CD8-positive, alpha-beta memory T cell (primary cell): ENCODE data around the gene FGD5. TPM values are rescaled to one million over a fixed set of nuclear protein-coding genes. Genes with fewer than 3 reads are reported as not detected.

Experiments used
- CTCF ChIA-PET: fragments of 350-600 bp; sonication (Branson Sonifier 250); formaldehyde crosslinking; loops from one replicate; lab custom pipeline; 2021; ENCODE audit warnings: antibody characterized with exemption; lab: Charles Lee
- POLR2A ChIA-PET: fragments of 350-600 bp; sonication (Branson Sonifier 250); formaldehyde crosslinking; loops from one replicate; lab custom pipeline; 2021; ENCODE audit warnings: antibody characterized with exemption; lab: Charles Lee
- DNase-seq, 5 donors: peaks; one replicate each; pipeline versions ENCODE4 v3.0.0 to v3.0.0-alpha.2; 2020 to 2022; ENCODE audit warnings: mixed read lengths in 1 of 5
- H3K27ac ChIP-seq: one replicate; pipeline ENCODE4 v1.7.0; 2013; ENCODE audit warnings: low read depth, mild to moderate bottlenecking, low read length, moderate library complexity
- H3K27me3 ChIP-seq: 2 replicates; pipeline ENCODE4 v1.7.0; 2013; ENCODE audit warnings: low read length, mild to moderate bottlenecking; ENCODE audit not compliant: insufficient read depth, poor library complexity, severe bottlenecking
- H3K36me3 ChIP-seq: 2 replicates; pipeline ENCODE4 v1.7.0; 2013; ENCODE audit warnings: mild to moderate bottlenecking, low read length, moderate library complexity; ENCODE audit not compliant: insufficient read depth
- H3K4me1 ChIP-seq: 2 replicates; pipeline ENCODE4 v1.7.0; 2013; ENCODE audit warnings: mild to moderate bottlenecking, low read length, moderate library complexity; ENCODE audit not compliant: insufficient read depth
- H3K4me3 ChIP-seq: 2 replicates; pipeline ENCODE4 v1.7.0; 2013; ENCODE audit warnings: mild to moderate bottlenecking, low read length
- H3K9me3 ChIP-seq: 2 replicates; pipeline ENCODE4 v1.7.0; 2013; ENCODE audit warnings: mild to moderate bottlenecking, low read length
- H3K27ac Mint-ChIP-seq, 8 donors: one replicate each; pipeline ENCODE4 v1.8.0; 2020 to 2021; ENCODE audit warnings: mixed read lengths in 8 of 8, mild to moderate bottlenecking in 6 of 8, inconsistent platforms in 3 of 8, moderate library complexity in 3 of 8
- H3K27me3 Mint-ChIP-seq, 2 donors: one replicate each; pipeline ENCODE4 v1.8.0; 2020 to 2021; ENCODE audit warnings: mixed read lengths in 2 of 2, mild to moderate bottlenecking in 1 of 2, moderate library complexity in 1 of 2
- H3K36me3 Mint-ChIP-seq, 3 donors: one replicate each; pipeline ENCODE4 v1.8.0; 2020 to 2021; ENCODE audit warnings: mixed read lengths in 3 of 3, inconsistent platforms in 1 of 3, mild to moderate bottlenecking in 1 of 3
- H3K4me1 Mint-ChIP-seq, 3 donors: one replicate each; pipeline ENCODE4 v1.8.0; 2020 to 2021; ENCODE audit warnings: mixed read lengths in 3 of 3, inconsistent platforms in 1 of 3, mild to moderate bottlenecking in 1 of 3
- H3K4me3 Mint-ChIP-seq, 7 donors: one replicate each; pipeline ENCODE4 v1.8.0; 2020 to 2021; ENCODE audit warnings: mixed read lengths in 7 of 7, mild to moderate bottlenecking in 6 of 7, moderate library complexity in 4 of 7, inconsistent platforms in 2 of 7
- H3K9me3 Mint-ChIP-seq, 5 donors: one replicate each; pipeline ENCODE4 v1.8.0; 2020 to 2022; ENCODE audit warnings: mixed read lengths in 5 of 5, mild to moderate bottlenecking in 3 of 5, moderate library complexity in 2 of 5, inconsistent platforms in 1 of 5
- polyA plus RNA-seq: library from polyadenylated mRNA; unstranded; fragments of 300-500 nt; fragmentation: Illumina TruSeq; gene quantifications from one replicate; pipeline ENCODE4 v1.2.3, GENCODE V29; 2021
- total RNA-seq, 2 experiments: library from RNA; stranded (reverse); gene quantifications; one replicate each; pipeline ENCODE4 v1.2.3, GENCODE V29; 2021

Gene FGD5
- total and polyA plus RNA-seq, 3 experiments from 2014 or later = not detected

- no peak for DNase-seq
- Mint-ChIP-seq H3K27me3 (no peaks in the 10 kb centered on the region), H3K4me3 (no peak overlapping the region), H3K36me3 (peaks cover 4 to 24% (median 4%) of the 10 kb centered on the region in 3 donors), H3K9me3 (no peaks in the 10 kb centered on the region), H3K4me1 (peaks cover 48 to 78% (median 70%) of the 10 kb centered on the region in 3 donors), H3K27ac (peak overlapping the region in 1 of 8 donors; percentile 25)
- Histone ChIP-seq H3K4me1 (peaks cover 14% of the 10 kb centered on the region), H3K9me3 (no peaks in the 10 kb centered on the region), H3K27ac (no peak overlapping the region), H3K27me3 (no peaks in the 10 kb centered on the region), H3K4me3 (no peak overlapping the region), H3K36me3 (no peaks in the 10 kb centered on the region)
- CTCF ChIA-PET = no interaction called here
- POLR2A ChIA-PET = interaction anchor here (1.4 kb wide), 1 partner anchor 10 kb away, joined by 3 read pairs; the partner anchor contains the start of gene NR2C2
Measured at GRCh38 chr3:14957153-14957552, 138.4 kb downstream of the FGD5 start.

GRCh38 chr3:14957925-14958324 lies 139.2 kb downstream of the FGD5 start:
- CTCF ChIA-PET = no interaction called here
- no peaks in the 10 kb centered on the region for H3K9me3 Mint-ChIP-seq
- peaks cover 14% of the 10 kb centered on the region for H3K4me1 ChIP-seq
- DNase-seq = no peak
- no peaks in the 10 kb centered on the region for H3K9me3 ChIP-seq
- peak overlapping the region in 5 of 8 donors; percentile 0 to 76 (median 43) for H3K27ac Mint-ChIP-seq
- no peaks in the 10 kb centered on the region for H3K36me3 ChIP-seq
- POLR2A ChIA-PET = no interaction called here
- peaks cover 4 to 25% (median 8%) of the 10 kb centered on the region in 3 donors for H3K36me3 Mint-ChIP-seq
- H3K4me1 Mint-ChIP-seq = peaks cover 45 to 75% (median 70%) of the 10 kb centered on the region in 3 donors
- no peaks in the 10 kb centered on the region for H3K27me3 ChIP-seq
- no peak overlapping the region for H3K4me3 ChIP-seq
- no peaks in the 10 kb centered on the region for H3K27me3 Mint-ChIP-seq
- H3K4me3 Mint-ChIP-seq = peak overlapping the region in 1 of 7 donors; percentile 3
- no peak overlapping the region for H3K27ac ChIP-seq

- CTCF ChIA-PET = no interaction called here
- H3K9me3 Mint-ChIP-seq = no peaks in the 10 kb centered on the region
Measured at GRCh38 chr3:14959359-14959943, 140.7 kb downstream of the FGD5 start.

GRCh38 chr3:14962762-14963161 lies 144.0 kb downstream of the FGD5 start:
- H3K9me3 Mint-ChIP-seq = peaks cover 0 to 5% (median 0%) of the 10 kb centered on the region in 5 donors
- H3K36me3 ChIP-seq = peaks cover 8% of the 10 kb centered on the region
- no peak overlapping the region for H3K27ac ChIP-seq
- POLR2A ChIA-PET = no interaction called here
- CTCF ChIA-PET = no interaction called here
- peaks cover 24 to 40% (median 39%) of the 10 kb centered on the region in 3 donors for H3K4me1 Mint-ChIP-seq
- H3K4me3 Mint-ChIP-seq = no peak overlapping the region
- peaks cover 14 to 46% (median 16%) of the 10 kb centered on the region in 3 donors for H3K36me3 Mint-ChIP-seq
- no peak overlapping the region for H3K4me3 ChIP-seq
- peaks cover under 1% of the 10 kb centered on the region for H3K4me1 ChIP-seq
- no peak for DNase-seq
- H3K27ac Mint-ChIP-seq = peak overlapping the region in 2 of 8 donors; percentile 52 to 63
- no peaks in the 10 kb centered on the region for H3K27me3 Mint-ChIP-seq
- no peaks in the 10 kb centered on the region for H3K9me3 ChIP-seq
- no peaks in the 10 kb centered on the region for H3K27me3 ChIP-seq

More at GRCh38 chr3:14959359-14959943, 140.7 kb downstream of the FGD5 start:
- peaks cover 4 to 29% (median 8%) of the 10 kb centered on the region in 3 donors for H3K36me3 Mint-ChIP-seq
- peaks cover 43 to 67% (median 64%) of the 10 kb centered on the region in 3 donors for H3K4me1 Mint-ChIP-seq
- H3K27ac Mint-ChIP-seq = peak overlapping the region; percentile 75 to 94 (median 88)
- Histone ChIP-seq H3K36me3 (no peaks in the 10 kb centered on the region), H3K4me1 (peaks cover 14% of the 10 kb centered on the region), H3K27me3 (no peaks in the 10 kb centered on the region), H3K27ac (no peak overlapping the region), H3K4me3 (peak overlapping the region; percentile 17), H3K9me3 (no peaks in the 10 kb centered on the region)
- peak overlapping the region; percentile 79 to 87 (median 85) for H3K4me3 Mint-ChIP-seq
- POLR2A ChIA-PET = interaction anchor here (1.0 kb wide), 1 partner anchor 11 kb away, joined by 3 read pairs; no protein-coding TSS in a partner anchor
- DNase-seq = peak in 2 of 5 donors; percentile 7 to 34
- no peaks in the 10 kb centered on the region for H3K27me3 Mint-ChIP-seq

GRCh38 chr3:14967285-14967684 lies 148.5 kb downstream of the FGD5 start:
- POLR2A ChIA-PET = no interaction called here
- no peak overlapping the region for H3K4me3 ChIP-seq
- DNase-seq = no peak
- Mint-ChIP-seq H3K4me1 (peaks cover 10 to 24% (median 23%) of the 10 kb centered on the region in 3 donors), H3K27me3 (no peaks in the 10 kb centered on the region), H3K4me3 (no peak overlapping the region), H3K27ac (peak overlapping the region in 2 of 8 donors; percentile 23 to 69), H3K9me3 (peaks cover 0 to 5% (median 0%) of the 10 kb centered on the region in 5 donors), H3K36me3 (peaks cover 9 to 49% (median 16%) of the 10 kb centered on the region in 3 donors)
- H3K4me1 ChIP-seq = no peaks in the 10 kb centered on the region
- CTCF ChIA-PET = no interaction called here
- H3K9me3 ChIP-seq = no peaks in the 10 kb centered on the region
- H3K27me3 ChIP-seq = no peaks in the 10 kb centered on the region
- peaks cover 8% of the 10 kb centered on the region for H3K36me3 ChIP-seq
- H3K27ac ChIP-seq = no peak overlapping the region

- POLR2A ChIA-PET = no interaction called here
Measured at GRCh38 chr3:14969671-14970070, 150.9 kb downstream of the FGD5 start.

GRCh38 chr3:14976317-14976716 lies 157.6 kb downstream of the FGD5 start:
- peaks cover 40 to 75% (median 54%) of the 10 kb centered on the region in 3 donors for H3K4me1 Mint-ChIP-seq

More at GRCh38 chr3:14969671-14970070, 150.9 kb downstream of the FGD5 start:
- Mint-ChIP-seq H3K36me3 (peaks cover 17 to 59% (median 27%) of the 10 kb centered on the region in 3 donors), H3K4me3 (no peak overlapping the region), H3K27ac (no peak overlapping the region), H3K27me3 (no peaks in the 10 kb centered on the region), H3K4me1 (peaks cover 11 to 37% (median 24%) of the 10 kb centered on the region in 3 donors), H3K9me3 (peaks cover 0 to 5% (median 0%) of the 10 kb centered on the region in 5 donors)
- no peaks in the 10 kb centered on the region for H3K27me3 ChIP-seq
- no peak overlapping the region for H3K4me3 ChIP-seq
- H3K9me3 ChIP-seq = no peaks in the 10 kb centered on the region
- no peak overlapping the region for H3K27ac ChIP-seq
- CTCF ChIA-PET = interaction anchor here (0.6 kb wide), 1 partner anchor 181 kb away, joined by 3 read pairs; no protein-coding TSS in a partner anchor
- H3K36me3 ChIP-seq = peaks cover 17% of the 10 kb centered on the region
- H3K4me1 ChIP-seq = no peaks in the 10 kb centered on the region
- DNase-seq = no peak

GRCh38 chr3:14980689-14981088 lies 161.9 kb downstream of the FGD5 start:
- Histone ChIP-seq H3K4me3 (no peak overlapping the region), H3K27me3 (no peaks in the 10 kb centered on the region), H3K36me3 (no peaks in the 10 kb centered on the region), H3K4me1 (no peaks in the 10 kb centered on the region), H3K9me3 (no peaks in the 10 kb centered on the region), H3K27ac (no peak overlapping the region)
- no peak for DNase-seq
- peaks cover 7 to 26% (median 21%) of the 10 kb centered on the region in 3 donors for H3K36me3 Mint-ChIP-seq
- H3K27ac Mint-ChIP-seq = peak overlapping the region in 2 of 8 donors; percentile 32 to 47
- ChIA-PET CTCF (no interaction called here), POLR2A (no interaction called here)
- no peak overlapping the region for H3K4me3 Mint-ChIP-seq
- no peaks in the 10 kb centered on the region for H3K27me3 Mint-ChIP-seq
- peaks cover 34 to 61% (median 60%) of the 10 kb centered on the region in 3 donors for H3K4me1 Mint-ChIP-seq
- H3K9me3 Mint-ChIP-seq = peaks cover 0 to 7% (median 0%) of the 10 kb centered on the region in 5 donors

More at GRCh38 chr3:14976317-14976716, 157.6 kb downstream of the FGD5 start:
- H3K4me3 ChIP-seq = no peak overlapping the region
- no peaks in the 10 kb centered on the region for H3K9me3 ChIP-seq
- ChIA-PET POLR2A (interaction anchor here (0.6 kb wide), 1 partner anchor 1382 kb away, joined by 4 read pairs; no protein-coding TSS in a partner anchor), CTCF (no interaction called here)
- peaks cover 9% of the 10 kb centered on the region for H3K36me3 ChIP-seq
- Mint-ChIP-seq H3K27me3 (no peaks in the 10 kb centered on the region), H3K4me3 (no peak overlapping the region), H3K27ac (peak overlapping the region in 2 of 8 donors; percentile 1 to 17), H3K36me3 (peaks cover 8 to 48% (median 33%) of the 10 kb centered on the region in 3 donors), H3K9me3 (no peaks in the 10 kb centered on the region)
- no peaks in the 10 kb centered on the region for H3K27me3 ChIP-seq
- H3K4me1 ChIP-seq = no peaks in the 10 kb centered on the region
- no peak for DNase-seq
- H3K27ac ChIP-seq = no peak overlapping the region
